Fibroblast of peridontal ligament (primary cell): ENCODE data around the gene NBEAL2.
A peak's percentile ranks its signal among the peaks of the same experiment; 100 is the strongest.
"Not testable (repeated sequence)": the region's sequence is repeated elsewhere in the genome, so short reads cannot be mapped to it uniquely, and the experiment has no call there.

ENCODE experiments used
- DNase-seq: peaks from one replicate; pipeline ENCODE4 v3.0.0-alpha.2; 2010; ENCODE audit errors: extremely low read depth

NBEAL2 gene

GRCh38 chr3:46962427-46962826 is 17.0 kb upstream of the NBEAL2 start:
- no peak for DNase-seq

- DNase-seq: no peak
These were observed 16.5 kb upstream of the NBEAL2 start for GRCh38 chr3:46962990-46963389.

- DNase-seq: not testable (repeated sequence)
These were observed 15.4 kb upstream of the NBEAL2 start for GRCh38 chr3:46964038-46964590.

GRCh38 chr3:46965151-46965550 is 14.3 kb upstream of the NBEAL2 start:
- no peak for DNase-seq

GRCh38 chr3:46966811-46967210 is 12.7 kb upstream of the NBEAL2 start:
- no peak for DNase-seq

- no peak for DNase-seq
These were observed 10.6 kb upstream of the NBEAL2 start for GRCh38 chr3:46968783-46969428.

GRCh38 chr3:46970391-46971091 is 8.9 kb upstream of the NBEAL2 start:
- DNase-seq: no peak

GRCh38 chr3:46971151-46971550 is 8.3 kb upstream of the NBEAL2 start:
- DNase-seq: no peak

GRCh38 chr3:46971742-46972141 is 7.7 kb upstream of the NBEAL2 start:
- no peak for DNase-seq

GRCh38 chr3:46972396-46972795 is 7.1 kb upstream of the NBEAL2 start:
- no peak for DNase-seq

GRCh38 chr3:46974421-46975171 is 4.9 kb upstream of the NBEAL2 start:
- no peak for DNase-seq

- DNase-seq: peak; percentile 99
These were observed 2.9 kb upstream of the NBEAL2 start, which contains the start of gene CCDC12 for GRCh38 chr3:46976326-46977190. CCDC12 (minus strand) TSS chr3:46976745; CDS start chr3:46976732, 13 bp downstream.

GRCh38 chr3:46977811-46978195 is 1.7 kb upstream of the NBEAL2 start:
- no peak for DNase-seq

- DNase-seq: no peak
These were observed 1.1 kb upstream of the NBEAL2 start for GRCh38 chr3:46978381-46978780.

- no peak for DNase-seq
These were observed 562 bp downstream of the NBEAL2 start for GRCh38 chr3:46979958-46980497.

- DNase-seq: no peak
These were observed 2.5 kb downstream of the NBEAL2 start for GRCh38 chr3:46981932-46982471.

GRCh38 chr3:46982546-46982945 is 3.1 kb downstream of the NBEAL2 start:
- DNase-seq: no peak

- DNase-seq: no peak
These were observed 5.4 kb downstream of the NBEAL2 start for GRCh38 chr3:46984591-46985459.

- DNase-seq: no peak
These were observed 6.1 kb downstream of the NBEAL2 start for GRCh38 chr3:46985588-46985987.
